Kidney capillary endothelial cell (primary cell): ENCODE measurements around the gene CARD8.
A peak's percentile ranks its signal among the peaks of the same experiment; 100 is the strongest.

ENCODE experiments used
- DNase-seq: peaks from one replicate; pipeline ENCODE4 v3.0.0-alpha.2; 2018; ENCODE audit warnings: low spot score

The CARD8 gene

DNA sequence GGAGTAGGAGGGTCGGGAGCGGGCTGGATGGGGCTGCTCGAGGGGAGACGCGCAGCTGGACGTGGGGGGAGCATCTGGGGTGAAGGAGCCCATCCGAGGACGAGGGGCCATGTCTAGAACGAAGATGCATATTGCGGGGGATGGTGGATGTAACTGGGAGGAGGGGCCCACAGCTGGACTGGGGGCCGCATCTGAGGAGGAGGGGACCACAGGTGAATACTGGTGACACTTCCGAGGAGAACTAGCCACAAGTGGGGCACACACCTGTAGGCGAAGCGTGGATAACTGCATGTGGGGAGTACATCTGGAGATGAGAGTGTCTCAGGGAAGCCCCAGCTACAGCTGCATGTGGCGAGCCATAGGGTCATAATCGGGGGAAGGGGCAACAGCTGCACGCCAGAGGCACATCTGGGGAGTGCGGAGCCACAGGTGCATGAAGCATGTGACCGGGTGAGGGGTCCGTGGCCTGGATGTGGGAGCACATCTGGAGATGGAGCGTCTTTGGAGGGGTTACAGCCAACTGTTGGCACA, 84.8 kb downstream of the CARD8 start:
- no peak for DNase-seq

DNA sequence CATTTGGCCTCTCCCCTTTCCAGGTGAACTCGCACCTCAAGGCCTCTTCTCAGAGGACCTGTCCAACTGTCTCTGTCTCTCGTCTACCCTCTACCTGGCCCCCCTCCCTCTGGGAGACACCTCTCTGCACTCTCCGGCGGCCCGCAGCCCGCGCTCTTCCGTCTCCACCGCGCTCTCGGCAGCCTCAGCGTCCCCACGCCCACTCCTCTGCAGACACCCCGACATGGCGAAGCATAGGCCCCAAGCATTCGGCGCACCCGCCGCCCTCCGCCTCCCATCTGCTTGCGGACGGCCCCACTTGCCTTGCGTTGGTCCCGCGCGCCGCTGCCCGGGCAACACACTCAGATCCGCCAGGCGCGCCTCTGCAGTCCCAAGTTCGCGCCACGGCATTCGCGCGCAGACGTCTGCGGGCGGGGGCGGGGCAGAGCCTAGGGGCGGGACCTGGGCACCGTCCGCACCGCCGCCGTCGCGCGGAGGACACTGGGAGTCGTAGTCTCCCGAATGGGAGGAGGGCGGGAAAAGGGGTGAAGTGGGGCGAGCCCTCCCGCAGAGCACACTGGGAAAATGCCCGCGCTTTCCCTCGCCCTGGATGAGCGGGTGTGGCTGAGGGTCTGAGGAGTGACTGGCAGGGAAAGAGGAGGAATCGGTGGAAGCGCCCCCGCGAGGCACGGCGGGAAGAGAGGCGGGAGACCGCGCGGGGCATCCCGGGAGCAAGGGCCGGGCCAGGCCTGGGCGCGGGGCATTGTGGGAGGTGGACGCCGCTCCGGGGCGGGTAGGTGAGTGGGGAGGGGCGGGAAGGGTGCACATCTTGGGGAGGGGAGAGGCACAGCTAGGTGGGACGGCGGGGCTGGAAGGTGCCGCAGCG, 85.5 kb downstream of the CARD8 start, which contains the start of the genes LIG1 and ZSWIM9:
LIG1 (minus strand) TSS at position 406 of the 865 bp plus-strand sequence. CDS start 4,778 bp downstream, outside the sequence.
ZSWIM9 (plus strand) TSS at position 742 of the 865 bp plus-strand sequence. CDS start 1,123 bp downstream, outside the sequence.
- DNase-seq: peak; percentile 90

- peak; percentile 56 for DNase-seq
These were observed 86.2 kb downstream of the CARD8 start for GRCh38 chr19:48169578-48169938.

DNA sequence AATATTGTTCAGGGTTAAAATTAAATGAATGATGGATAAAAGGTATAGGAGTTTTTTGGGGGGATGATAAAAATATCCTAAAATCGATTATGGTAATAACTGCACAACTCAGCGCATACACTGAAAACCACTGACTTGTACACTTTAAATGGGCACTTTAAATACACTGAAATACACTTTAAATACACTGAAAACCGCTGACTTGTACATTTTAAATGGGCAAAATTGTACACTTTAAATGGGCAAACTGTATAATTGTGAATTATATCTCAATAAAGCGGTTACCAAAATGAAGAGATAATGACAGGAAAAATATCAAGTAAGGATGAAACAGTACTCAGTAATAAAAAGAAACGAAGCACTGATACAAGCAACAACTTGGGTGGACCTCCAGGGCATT, 87.0 kb downstream of the CARD8 start:
- no peak for DNase-seq

GRCh38 chr19:48158210-48158790, 97.4 kb downstream of the CARD8 start:
- DNase-seq: no peak
